Measurements from ENCODE around the gene FAXDC2. TPM values are rescaled to one million over a fixed set of nuclear protein-coding genes. Genes with fewer than 3 reads are reported as not detected.

Gene FAXDC2
- total and polyA plus RNA-seq, 10 of the 15 experiments (the other 5 are each of a cell fraction or from before 2014, with no cell fraction given), result 0.13 to 1.8 (median 0.35) TPM

DNA sequence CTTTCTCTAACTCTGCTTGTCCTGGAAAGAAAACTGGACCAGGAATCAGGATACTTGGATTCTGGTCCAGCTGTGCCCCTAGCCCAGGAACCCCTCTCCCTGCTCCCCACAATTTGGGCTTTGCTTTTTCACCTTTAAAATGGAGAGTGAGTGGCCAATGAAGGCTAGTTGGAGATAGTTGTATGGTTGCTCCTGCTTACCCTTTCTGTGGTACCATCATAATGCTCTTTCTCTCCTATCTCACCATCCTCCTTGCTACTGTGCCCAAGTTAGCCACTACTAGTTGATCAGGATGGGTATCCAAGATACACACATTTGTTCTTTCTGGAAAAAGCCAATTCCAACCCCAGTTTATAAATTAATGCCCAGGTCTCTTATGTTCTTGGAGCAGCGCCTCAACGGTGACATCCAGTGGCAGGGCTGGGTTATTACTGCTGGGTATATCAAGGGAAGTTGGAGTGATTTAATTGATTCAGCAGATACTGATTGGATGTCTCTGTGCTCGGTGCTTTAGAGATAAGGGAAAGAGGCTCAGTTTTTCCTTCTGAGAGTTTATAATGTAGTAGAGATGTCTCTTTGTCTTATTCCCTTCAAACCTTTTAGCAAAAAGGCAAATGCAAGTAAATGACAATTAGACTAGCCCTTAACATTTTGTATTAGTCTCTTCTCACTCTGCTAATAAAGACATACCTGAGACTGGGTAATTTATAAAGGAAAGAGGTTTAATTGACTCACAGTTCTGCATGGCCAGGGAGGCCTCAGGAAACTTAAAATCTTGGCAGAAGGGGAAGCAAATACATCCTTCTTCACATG is 38.5 kb downstream of the FAXDC2 start:
- 46% methylated on average over 3 of the region's 3 CpGs for WGBS (ENCODE audit: insufficient coverage, insufficient replicate concordance, low lambda C conversion rate, missing lambda C conversion rate)
- Histone ChIP-seq H3K79me2 (ENCODE audit: control insufficient read depth, insufficient read depth, low read length) (no peaks in the 10 kb centered on the region), H3K27ac (ENCODE audit: control insufficient read depth, insufficient read depth) (no peak overlapping the region), H3K4me2 (ENCODE audit: control insufficient read depth, insufficient read depth) (no peak overlapping the region), H3K4me1 (ENCODE audit: control insufficient read depth, insufficient read depth, low read length) (no peaks in the 10 kb centered on the region), H4K20me1 (ENCODE audit: control insufficient read depth, insufficient read depth) (no peaks in the 10 kb centered on the region), H2AFZ (ENCODE audit: control insufficient read depth, low read depth, low read length) (no peak overlapping the region), H3K27me3 (replicated peaks in 1 of 2; ENCODE audit: control insufficient read depth in 2 of 2, insufficient read depth in 2 of 2, low read length in 1 of 2) (no peaks in the 10 kb centered on the region), H3K36me3 (ENCODE audit: control insufficient read depth in 2 of 2, insufficient read depth in 2 of 2, low read length in 1 of 2) (peaks cover 33 to 61% of the 10 kb centered on the region in 2 experiments), H3K9ac (ENCODE audit: control insufficient read depth, insufficient read depth, low read length) (no peak overlapping the region), H3K9me3 (replicated peaks; ENCODE audit: control insufficient read depth, insufficient read depth, low read length) (no peaks in the 10 kb centered on the region), H3K4me3 (no peak overlapping the region)
- ChIA-PET SMC1A (ENCODE audit: uncharacterized antibody, unreplicated experiment) (interaction anchor here (1.0 to 1.1 kb wide), 2 partner anchors 53 to 160 kb away, joined by 3 to 5 read pairs; no protein-coding TSS in a partner anchor), POLR2A (no interaction called here), CTCF (interaction anchor here (1.3 to 2.6 kb wide), 2 partner anchors 157 to 162 kb away, joined by 3 to 18 read pairs; no protein-coding TSS in a partner anchor), RAD21 (ENCODE audit: unreplicated experiment) (interaction anchor here (0.6 to 1.1 kb wide), 2 partner anchors 53 to 191 kb away, joined by 3 read pairs; no protein-coding TSS in a partner anchor)
- TF ChIP-seq CHD1 (IDR thresholded peaks at IDR 0.05; ENCODE audit: low read depth, low read length), result no peak
- TF ChIP-seq CHD4 (IDR thresholded peaks at IDR 0.05), result no peak
- no peak for TF ChIP-seq ASH2L (IDR thresholded peaks at IDR 0.05; ENCODE audit: borderline replicate concordance, low read depth)
- TF ChIP-seq, protein P1, sequence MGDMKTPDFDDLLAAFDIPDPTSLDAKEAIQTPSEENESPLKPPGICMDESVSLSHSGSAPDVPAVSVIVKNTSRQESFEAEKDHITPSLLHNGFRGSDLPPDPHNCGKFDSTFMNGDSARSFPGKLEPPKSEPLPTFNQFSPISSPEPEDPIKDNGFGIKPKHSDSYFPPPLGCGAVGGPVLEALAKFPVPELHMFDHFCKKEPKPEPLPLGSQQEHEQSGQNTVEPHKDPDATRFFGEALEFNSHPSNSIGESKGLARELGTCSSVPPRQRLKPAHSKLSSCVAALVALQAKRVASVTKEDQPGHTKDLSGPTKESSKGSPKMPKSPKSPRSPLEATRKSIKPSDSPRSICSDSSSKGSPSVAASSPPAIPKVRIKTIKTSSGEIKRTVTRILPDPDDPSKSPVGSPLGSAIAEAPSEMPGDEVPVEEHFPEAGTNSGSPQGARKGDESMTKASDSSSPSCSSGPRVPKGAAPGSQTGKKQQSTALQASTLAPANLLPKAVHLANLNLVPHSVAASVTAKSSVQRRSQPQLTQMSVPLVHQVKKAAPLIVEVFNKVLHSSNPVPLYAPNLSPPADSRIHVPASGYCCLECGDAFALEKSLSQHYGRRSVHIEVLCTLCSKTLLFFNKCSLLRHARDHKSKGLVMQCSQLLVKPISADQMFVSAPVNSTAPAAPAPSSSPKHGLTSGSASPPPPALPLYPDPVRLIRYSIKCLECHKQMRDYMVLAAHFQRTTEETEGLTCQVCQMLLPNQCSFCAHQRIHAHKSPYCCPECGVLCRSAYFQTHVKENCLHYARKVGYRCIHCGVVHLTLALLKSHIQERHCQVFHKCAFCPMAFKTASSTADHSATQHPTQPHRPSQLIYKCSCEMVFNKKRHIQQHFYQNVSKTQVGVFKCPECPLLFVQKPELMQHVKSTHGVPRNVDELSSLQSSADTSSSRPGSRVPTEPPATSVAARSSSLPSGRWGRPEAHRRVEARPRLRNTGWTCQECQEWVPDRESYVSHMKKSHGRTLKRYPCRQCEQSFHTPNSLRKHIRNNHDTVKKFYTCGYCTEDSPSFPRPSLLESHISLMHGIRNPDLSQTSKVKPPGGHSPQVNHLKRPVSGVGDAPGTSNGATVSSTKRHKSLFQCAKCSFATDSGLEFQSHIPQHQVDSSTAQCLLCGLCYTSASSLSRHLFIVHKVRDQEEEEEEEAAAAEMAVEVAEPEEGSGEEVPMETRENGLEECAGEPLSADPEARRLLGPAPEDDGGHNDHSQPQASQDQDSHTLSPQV (IDR thresholded peaks at IDR 0.05), result 0 out of 2 replicates have a peak, but pooled peaks have one; percentile 40
- TF ChIP-seq YY1 (IDR thresholded peaks at IDR 0.05; ENCODE audit: low read depth, low read length), result peak; percentile 62; the same call in 1 of the 2 replicates
- TF ChIP-seq, protein P2, sequence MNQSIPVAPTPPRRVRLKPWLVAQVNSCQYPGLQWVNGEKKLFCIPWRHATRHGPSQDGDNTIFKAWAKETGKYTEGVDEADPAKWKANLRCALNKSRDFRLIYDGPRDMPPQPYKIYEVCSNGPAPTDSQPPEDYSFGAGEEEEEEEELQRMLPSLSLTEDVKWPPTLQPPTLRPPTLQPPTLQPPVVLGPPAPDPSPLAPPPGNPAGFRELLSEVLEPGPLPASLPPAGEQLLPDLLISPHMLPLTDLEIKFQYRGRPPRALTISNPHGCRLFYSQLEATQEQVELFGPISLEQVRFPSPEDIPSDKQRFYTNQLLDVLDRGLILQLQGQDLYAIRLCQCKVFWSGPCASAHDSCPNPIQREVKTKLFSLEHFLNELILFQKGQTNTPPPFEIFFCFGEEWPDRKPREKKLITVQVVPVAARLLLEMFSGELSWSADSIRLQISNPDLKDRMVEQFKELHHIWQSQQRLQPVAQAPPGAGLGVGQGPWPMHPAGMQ (IDR thresholded peaks at IDR 0.05; ENCODE audit: borderline replicate concordance), result no peak
- TF ChIP-seq, protein P3, sequence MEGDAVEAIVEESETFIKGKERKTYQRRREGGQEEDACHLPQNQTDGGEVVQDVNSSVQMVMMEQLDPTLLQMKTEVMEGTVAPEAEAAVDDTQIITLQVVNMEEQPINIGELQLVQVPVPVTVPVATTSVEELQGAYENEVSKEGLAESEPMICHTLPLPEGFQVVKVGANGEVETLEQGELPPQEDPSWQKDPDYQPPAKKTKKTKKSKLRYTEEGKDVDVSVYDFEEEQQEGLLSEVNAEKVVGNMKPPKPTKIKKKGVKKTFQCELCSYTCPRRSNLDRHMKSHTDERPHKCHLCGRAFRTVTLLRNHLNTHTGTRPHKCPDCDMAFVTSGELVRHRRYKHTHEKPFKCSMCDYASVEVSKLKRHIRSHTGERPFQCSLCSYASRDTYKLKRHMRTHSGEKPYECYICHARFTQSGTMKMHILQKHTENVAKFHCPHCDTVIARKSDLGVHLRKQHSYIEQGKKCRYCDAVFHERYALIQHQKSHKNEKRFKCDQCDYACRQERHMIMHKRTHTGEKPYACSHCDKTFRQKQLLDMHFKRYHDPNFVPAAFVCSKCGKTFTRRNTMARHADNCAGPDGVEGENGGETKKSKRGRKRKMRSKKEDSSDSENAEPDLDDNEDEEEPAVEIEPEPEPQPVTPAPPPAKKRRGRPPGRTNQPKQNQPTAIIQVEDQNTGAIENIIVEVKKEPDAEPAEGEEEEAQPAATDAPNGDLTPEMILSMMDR (IDR thresholded peaks at IDR 0.05 in 2 of 3, conservative IDR thresholded peaks at IDR 0.05 in 1 of 3; ENCODE audit: control insufficient read depth in 2 of 3, extremely low read depth in 1 of 3, insufficient read depth in 1 of 3, low read depth in 3 of 3, low read length in 3 of 3), result peak; percentile 74 to 88 (median 84)
- TF ChIP-seq SRF (IDR thresholded peaks at IDR 0.05; ENCODE audit: low read depth in 2 of 2, low read length in 2 of 2), result no peak
- no peak for TF ChIP-seq ZNF384 (IDR thresholded peaks at IDR 0.05; ENCODE audit: borderline replicate concordance, low read depth, low read length)
- peak; percentile 76; the same call in 1 of the 2 replicates for TF ChIP-seq SMC3 (IDR thresholded peaks at IDR 0.05; ENCODE audit: borderline replicate concordance, low read length)
- TF ChIP-seq EGR1 (IDR thresholded peaks at IDR 0.05; ENCODE audit: borderline replicate concordance in 1 of 2, low read depth in 2 of 2, low read length in 2 of 2), result no peak
- peak; percentile 91 for TF ChIP-seq RAD21 (IDR thresholded peaks at IDR 0.05; ENCODE audit: insufficient read depth, low read depth, low read length)
- in situ Hi-C loops (cut with MboI) (loop anchor here (5.0 kb wide), 1 partner anchor 165 kb away; no protein-coding TSS in a partner anchor), intact Hi-C loops (cut with micrococcal nuclease; ENCODE audit: unreplicated experiment) (loop anchor here (1.0 to 5.0 kb wide), 2 partner anchors 55 to 162 kb away; partner anchors contain the start of gene LARP1)
- FAIRE-seq (no peak), DNase-seq (ENCODE audit: low read depth, low spot score) (peak; percentile 9), ATAC-seq (peak; percentile 90)
- BruUV-seq (replicated peaks), result no TSS peak
